ENCODE results near the gene NUP85.
"Not testable (repeated sequence)": the region's sequence is repeated elsewhere in the genome, so short reads cannot be mapped to it uniquely, and the experiment has no call there.

Gene NUP85

GRCh38 chr17:75205037-75205792 lies at the start of gene NUP85:
NUP85 (plus strand) TSS chr17:75205679; CDS start chr17:75205762, 83 bp downstream.
- peak; percentile 87 for DNase-seq (ENCODE audit: low read depth)

- DNase-seq (ENCODE audit: low read depth) = not testable (repeated sequence)
Measured at GRCh38 chr17:75158480-75158879, 47.0 kb upstream of the NUP85 start.

GRCh38 chr17:75159196-75160031 lies 46.1 kb upstream of the NUP85 start:
- DNase-seq (ENCODE audit: low read depth) = no peak

- DNase-seq (ENCODE audit: low read depth) = no peak
Measured at GRCh38 chr17:75160211-75160610, 45.3 kb upstream of the NUP85 start.

- DNase-seq (ENCODE audit: low read depth) = no peak
Measured at GRCh38 chr17:75163074-75163473, 42.4 kb upstream of the NUP85 start.

GRCh38 chr17:75164606-75165005 lies 40.9 kb upstream of the NUP85 start:
- DNase-seq (ENCODE audit: low read depth) = not testable (repeated sequence)

GRCh38 chr17:75168998-75169397 lies 36.5 kb upstream of the NUP85 start:
- no peak for DNase-seq (ENCODE audit: low read depth)

GRCh38 chr17:75173526-75173925 lies 32.0 kb upstream of the NUP85 start:
- no peak for DNase-seq (ENCODE audit: low read depth)

- DNase-seq (ENCODE audit: low read depth) = no peak
Measured at GRCh38 chr17:75174996-75175395, 30.5 kb upstream of the NUP85 start.

GRCh38 chr17:75176625-75177024 lies 28.9 kb upstream of the NUP85 start:
- DNase-seq (ENCODE audit: low read depth) = no peak

GRCh38 chr17:75178453-75178852 lies 27.0 kb upstream of the NUP85 start:
- no peak for DNase-seq (ENCODE audit: low read depth)

- DNase-seq (ENCODE audit: low read depth) = no peak
Measured at GRCh38 chr17:75181110-75181509, 24.4 kb upstream of the NUP85 start.

GRCh38 chr17:75181608-75182318 lies 23.7 kb upstream of the NUP85 start:
- peak; percentile 4 for DNase-seq (ENCODE audit: low read depth)

- DNase-seq (ENCODE audit: low read depth) = no peak
Measured at GRCh38 chr17:75182319-75182568, 23.2 kb upstream of the NUP85 start.

GRCh38 chr17:75182569-75183436 lies 22.7 kb upstream of the NUP85 start, which contains the start of gene SUMO2:
SUMO2 (minus strand) TSS chr17:75182959; CDS start chr17:75182834, 125 bp downstream.
- peak; percentile 89 for DNase-seq (ENCODE audit: low read depth)

GRCh38 chr17:75183999-75184884 lies 21.2 kb upstream of the NUP85 start:
- DNase-seq (ENCODE audit: low read depth) = no peak

GRCh38 chr17:75188614-75189013 lies 16.9 kb upstream of the NUP85 start:
- DNase-seq (ENCODE audit: low read depth) = no peak

- DNase-seq (ENCODE audit: low read depth) = no peak
Measured at GRCh38 chr17:75191584-75191983, 13.9 kb upstream of the NUP85 start.

GRCh38 chr17:75194879-75195278 lies 10.6 kb upstream of the NUP85 start:
- no peak for DNase-seq (ENCODE audit: low read depth)

GRCh38 chr17:75199886-75200618 lies 5.4 kb upstream of the NUP85 start:
- no peak for DNase-seq (ENCODE audit: low read depth)

Data from stimulated activated CD8-positive, alpha-beta memory T cell treated with anti-CD3 and anti-CD28 coated beads, Interleukin-15, amount 100 ng/mL, for 1 hour (primary cell).